GM18502 (cell line): ENCODE measurements around the gene ANKRD13B.
A peak's percentile ranks its signal among the peaks of the same experiment; 100 is the strongest.

ENCODE experiments used
- ATAC-seq: cut with Tn5 transposase; IDR thresholded peaks from one replicate; pipeline ENCODE4 v1.9.1; 2021; ENCODE audit warnings: mild to moderate bottlenecking; ENCODE audit not compliant: unreplicated experiment, poor library complexity

Gene ANKRD13B

GRCh38 chr17:29579866-29580771 is 12.8 kb upstream of the ANKRD13B start:
- ATAC-seq, result peak; percentile 77

DNA sequence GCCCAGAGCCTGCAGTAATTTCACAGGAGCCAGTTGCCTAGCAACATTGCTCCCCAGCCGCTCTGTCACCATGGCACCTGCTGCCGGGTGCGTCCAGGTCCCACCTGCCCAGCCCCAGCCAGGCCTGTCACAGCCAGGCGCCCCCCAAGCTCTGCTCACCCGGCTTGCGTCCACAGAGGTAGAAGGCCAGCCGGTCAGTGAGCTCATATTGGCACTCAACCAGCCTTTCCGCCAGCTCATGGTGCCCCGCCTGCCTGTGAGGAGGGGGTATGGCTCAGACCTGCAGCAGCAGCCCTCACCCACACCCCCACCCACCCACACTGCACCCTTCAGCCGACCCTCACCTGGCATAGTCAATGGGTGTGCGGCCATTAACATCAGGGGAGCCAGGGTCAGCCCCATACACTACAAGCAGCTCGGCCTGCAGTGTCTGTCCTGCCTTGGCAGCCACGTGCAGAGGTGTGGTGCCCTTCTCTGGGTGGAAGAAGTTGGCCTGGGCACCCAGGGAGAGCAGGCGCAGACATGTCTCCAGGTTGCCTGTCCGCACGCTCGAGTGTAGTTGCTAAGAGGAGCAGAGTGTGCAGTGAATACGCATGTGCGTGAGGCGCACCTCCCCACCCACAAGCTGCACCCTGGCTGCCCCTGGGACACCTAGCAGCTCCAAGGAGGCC is 11.2 kb upstream of the ANKRD13B start:
- no peak for ATAC-seq

- ATAC-seq, result no peak
Observed at GRCh38 chr17:29582254-29582765, 10.6 kb upstream of the ANKRD13B start.

DNA sequence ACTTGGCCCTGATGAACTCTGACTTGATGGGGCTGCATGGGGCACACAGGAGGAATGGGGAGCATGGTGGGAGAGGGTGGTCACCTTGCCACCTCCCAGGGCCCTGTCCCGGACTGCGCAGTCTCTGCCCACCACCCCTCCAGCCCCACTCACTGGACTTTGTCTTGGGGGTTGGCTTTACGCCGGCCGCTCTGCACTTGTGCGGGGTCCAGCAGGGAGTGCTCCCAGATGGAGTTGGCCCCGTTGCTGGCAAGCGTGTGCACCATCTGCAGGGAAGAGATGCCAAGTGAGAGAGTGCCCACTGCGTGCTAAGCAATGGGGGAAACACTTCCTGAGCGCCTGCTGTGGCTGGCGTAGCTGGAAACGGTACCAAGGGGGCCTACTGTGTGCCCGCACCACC is 10.2 kb upstream of the ANKRD13B start:
- no peak for ATAC-seq

DNA sequence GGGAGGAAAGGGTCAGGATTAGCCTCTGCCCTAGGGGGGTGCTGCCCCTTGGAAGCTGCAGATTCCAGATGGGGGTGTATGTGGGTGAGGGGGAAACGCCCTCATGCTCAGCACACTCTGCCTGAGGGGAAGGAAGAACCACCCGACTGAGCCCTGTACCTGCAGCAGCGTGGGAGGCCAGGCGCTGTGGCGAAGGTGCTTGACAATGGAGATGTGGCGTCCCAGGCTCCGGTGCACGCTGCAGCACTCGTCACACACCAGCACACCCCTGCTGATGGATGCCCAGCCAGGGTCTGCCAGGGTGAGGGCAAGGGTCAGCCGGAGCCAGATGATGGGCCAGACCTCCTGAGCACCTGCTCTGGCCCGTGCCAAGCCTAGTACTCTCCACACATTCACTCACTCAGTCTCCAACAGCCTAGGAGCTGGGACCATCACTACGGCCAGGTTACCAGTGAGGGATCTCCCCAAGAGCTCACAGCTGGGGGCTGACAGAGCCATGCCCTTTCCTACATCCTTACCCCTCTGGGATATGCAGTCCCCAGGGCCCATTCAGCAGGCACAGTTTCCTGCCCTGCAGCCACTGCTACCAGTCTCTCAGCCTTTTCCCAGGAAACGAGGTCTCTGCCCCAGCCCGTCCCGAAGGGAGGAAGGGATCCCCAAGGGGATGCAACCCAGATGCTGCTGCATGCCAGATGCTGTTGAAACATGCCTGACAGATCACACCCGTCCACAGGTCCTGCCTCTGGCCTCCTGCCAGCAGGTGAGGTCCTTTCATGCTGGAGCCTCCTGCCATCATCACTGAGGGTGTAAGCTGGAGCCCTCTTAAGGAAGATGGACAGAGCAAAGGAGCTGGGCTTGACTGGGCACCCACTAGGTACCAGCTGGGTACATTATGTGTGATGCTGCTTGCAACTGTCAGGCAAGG is 9.3 kb upstream of the ANKRD13B start:
- no peak for ATAC-seq

DNA sequence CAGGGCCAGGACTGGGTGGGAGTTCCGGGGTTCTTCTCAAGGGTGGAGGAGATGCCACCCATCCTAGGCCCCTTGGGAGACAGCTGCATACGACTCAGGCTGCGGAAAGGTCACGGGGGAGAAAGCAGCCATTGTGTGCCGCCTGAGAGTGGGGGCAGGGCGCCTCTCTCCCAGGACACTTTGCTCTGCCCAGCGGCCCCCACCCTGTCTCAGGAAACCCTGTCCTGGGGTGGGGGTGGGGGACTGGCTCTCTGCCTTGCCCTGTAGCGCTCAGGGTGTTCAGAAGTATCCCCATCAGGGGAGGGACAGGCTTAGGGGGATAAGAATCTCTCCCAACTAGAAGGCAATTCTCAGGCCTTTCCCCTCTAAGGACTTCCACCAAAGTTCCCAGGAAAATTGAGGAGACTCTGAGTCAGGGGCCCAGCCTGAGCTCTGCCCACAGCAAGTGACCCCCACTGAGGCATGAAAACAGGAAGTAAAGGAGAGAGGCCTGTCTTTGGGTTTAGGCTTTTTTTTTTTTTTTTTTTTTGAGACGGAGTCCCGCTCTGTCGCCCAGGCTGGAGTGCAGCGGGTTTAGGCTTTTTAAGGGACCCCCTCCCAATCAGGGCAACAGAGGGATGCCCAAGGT is 8.4 kb upstream of the ANKRD13B start:
- ATAC-seq, result no peak

GRCh38 chr17:29585080-29585751 is 7.7 kb upstream of the ANKRD13B start:
- ATAC-seq, result no peak

GRCh38 chr17:29586676-29587469 is 6.1 kb upstream of the ANKRD13B start:
- ATAC-seq, result no peak

DNA sequence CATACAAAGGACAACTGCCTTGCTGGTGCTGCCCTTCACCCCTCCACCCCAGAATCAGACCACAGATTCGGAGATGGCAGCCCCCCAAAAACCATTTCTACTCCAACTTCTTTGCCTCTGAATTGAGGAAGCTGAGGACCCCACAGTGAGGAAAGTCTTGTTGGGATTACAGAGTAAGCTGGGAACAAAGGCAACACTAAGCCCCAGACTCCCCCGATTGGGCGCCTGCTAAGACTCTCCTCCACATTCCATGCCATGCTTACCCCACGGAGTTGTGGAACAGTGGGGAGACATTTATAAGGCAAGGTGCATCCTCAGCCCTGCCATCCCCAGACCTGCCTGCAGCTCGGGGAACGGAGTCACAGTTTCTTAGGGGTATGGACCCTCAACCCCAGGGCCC is 5.3 kb upstream of the ANKRD13B start:
- ATAC-seq, result no peak

GRCh38 chr17:29588017-29588561 is 4.8 kb upstream of the ANKRD13B start:
- ATAC-seq, result no peak

- ATAC-seq, result peak; percentile 10
Observed at GRCh38 chr17:29588562-29589411, 4.1 kb upstream of the ANKRD13B start.

DNA sequence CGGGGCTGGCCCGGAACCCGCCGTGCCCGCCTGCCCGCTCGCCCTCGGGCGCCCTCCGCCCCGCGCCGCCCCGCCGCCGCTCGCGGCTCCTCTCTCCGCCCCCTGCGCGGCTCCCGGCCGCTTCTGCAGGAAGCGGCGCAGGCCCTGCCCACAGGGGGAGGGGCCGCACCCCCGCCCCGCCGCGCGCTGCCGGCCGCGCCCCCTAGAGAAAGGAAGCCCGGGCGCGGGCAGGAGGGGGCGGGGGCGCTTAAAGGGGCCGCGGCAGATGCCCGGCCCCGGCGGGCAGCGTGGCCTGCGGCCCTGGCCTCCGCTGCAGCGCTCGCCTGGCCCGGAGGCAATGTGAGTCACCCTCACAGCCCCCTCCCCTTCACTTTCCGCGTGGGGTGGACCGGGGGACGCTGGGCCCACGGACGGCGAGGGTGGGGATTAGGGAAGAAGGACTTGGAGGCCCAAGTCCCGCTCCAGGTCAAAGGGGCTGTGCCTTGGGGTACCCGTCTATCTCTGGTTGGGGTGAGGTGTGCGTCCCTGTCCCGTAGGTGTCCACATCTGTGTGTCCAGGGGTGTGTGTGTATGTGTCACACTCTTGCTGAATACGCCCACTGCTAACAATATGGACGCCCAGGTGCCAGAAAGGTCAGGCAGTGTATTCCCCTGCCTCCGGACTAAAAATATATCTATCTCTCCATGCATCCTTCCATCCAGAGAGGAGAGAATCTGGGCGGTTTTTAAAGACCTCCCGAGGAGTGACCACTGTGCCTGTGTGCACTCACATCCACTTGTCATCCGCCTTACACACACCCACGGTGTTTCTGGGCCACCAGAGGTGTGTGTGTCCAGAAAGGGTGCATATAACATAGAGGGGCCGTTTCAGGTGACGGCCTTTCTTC is 3.2 kb upstream of the ANKRD13B start, which contains the start of gene GIT1:
Gene GIT1, minus strand, starts transcription at position 125 of the 887 bp plus-strand sequence. CDS start 270 bp downstream, outside the sequence.
- peak; percentile 51 for ATAC-seq

- no peak for ATAC-seq
Observed at GRCh38 chr17:29590411-29591145, 2.4 kb upstream of the ANKRD13B start.

- no peak for ATAC-seq
Observed at GRCh38 chr17:29591146-29591736, 1.7 kb upstream of the ANKRD13B start.
